Spleen (tissue), 7 donors: ENCODE measurements around the gene VTI1A.

Source experiments
- POLR2A ChIP-seq, 3 donors: fragments of 450-650 bp; IDR thresholded peaks; one replicate each; pipeline ENCODE4 v1.5.1; 2017; ENCODE audit warnings: antibody characterized with exemption in 3 of 3, mild to moderate bottlenecking in 1 of 3
- POLR2AphosphoS5 ChIP-seq, 3 donors: sonication (generic); formaldehyde crosslinking; IDR thresholded peaks; one replicate each; pipeline ENCODE4 v1.5.1; 2017; ENCODE audit warnings: antibody characterized with exemption in 3 of 3
- TF ChIP-seq, protein P1 (sequence below), 11 experiments: fragments of 200-600 bp in 7 of 11; fragments of 450-650 bp in 4 of 11; sonication (generic) in 4 of 11; IDR thresholded peaks in 8 of 11; conservative IDR thresholded peaks in 3 of 11; 1 replicate in 7 of 11; 2 replicates in 4 of 11; pipeline versions ENCODE4 v1.4.0 to v1.8.0; 2016 to 2021; ENCODE audit warnings: antibody characterized with exemption in 11 of 11, inconsistent platforms in 4 of 11, mild to moderate bottlenecking in 1 of 11
- donor health status: DM: no; HTN: no; CAD: no; lungs with moderate emphysema.
- donor health status: DM: no; HTN: no; CAD: no.
- donor health status: DM: no; HTN: no; CAD: no.

DNA sequence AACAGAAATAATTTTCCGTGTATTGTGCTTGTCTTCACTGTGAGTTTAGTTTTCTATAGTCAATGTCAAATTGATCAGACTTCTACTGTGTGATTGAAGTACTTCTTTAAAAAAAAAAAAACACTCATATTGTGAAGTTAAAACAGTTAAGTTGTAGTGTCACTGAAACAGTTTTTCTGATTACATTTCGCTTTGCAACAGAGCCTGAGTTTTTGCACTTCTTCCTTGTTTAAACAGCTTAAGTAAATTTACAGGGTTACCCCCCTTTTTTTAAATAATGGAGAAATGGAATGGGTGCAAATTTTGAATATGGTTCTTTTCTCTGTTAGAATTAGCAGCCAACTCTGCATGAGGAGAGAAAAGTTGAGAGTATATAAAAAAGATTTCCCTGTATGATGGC is 117.3 kb downstream of the VTI1A start:
- TF ChIP-seq POLR2AphosphoS5 (IDR thresholded peaks at IDR 0.05) (no peak), POLR2A (IDR thresholded peaks at IDR 0.05) (no peak)
- TF ChIP-seq, protein P1, sequence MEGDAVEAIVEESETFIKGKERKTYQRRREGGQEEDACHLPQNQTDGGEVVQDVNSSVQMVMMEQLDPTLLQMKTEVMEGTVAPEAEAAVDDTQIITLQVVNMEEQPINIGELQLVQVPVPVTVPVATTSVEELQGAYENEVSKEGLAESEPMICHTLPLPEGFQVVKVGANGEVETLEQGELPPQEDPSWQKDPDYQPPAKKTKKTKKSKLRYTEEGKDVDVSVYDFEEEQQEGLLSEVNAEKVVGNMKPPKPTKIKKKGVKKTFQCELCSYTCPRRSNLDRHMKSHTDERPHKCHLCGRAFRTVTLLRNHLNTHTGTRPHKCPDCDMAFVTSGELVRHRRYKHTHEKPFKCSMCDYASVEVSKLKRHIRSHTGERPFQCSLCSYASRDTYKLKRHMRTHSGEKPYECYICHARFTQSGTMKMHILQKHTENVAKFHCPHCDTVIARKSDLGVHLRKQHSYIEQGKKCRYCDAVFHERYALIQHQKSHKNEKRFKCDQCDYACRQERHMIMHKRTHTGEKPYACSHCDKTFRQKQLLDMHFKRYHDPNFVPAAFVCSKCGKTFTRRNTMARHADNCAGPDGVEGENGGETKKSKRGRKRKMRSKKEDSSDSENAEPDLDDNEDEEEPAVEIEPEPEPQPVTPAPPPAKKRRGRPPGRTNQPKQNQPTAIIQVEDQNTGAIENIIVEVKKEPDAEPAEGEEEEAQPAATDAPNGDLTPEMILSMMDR (IDR thresholded peaks at IDR 0.05 in 8 of 11, conservative IDR thresholded peaks at IDR 0.05 in 3 of 11), result no peak
